GM12864 (cell line): ENCODE measurements around the gene WDR54.

ENCODE experiments used
- DNase-seq: peaks from one replicate; pipeline ENCODE4 v3.0.0-alpha.2; 2011; ENCODE audit warnings: low read depth
- H3K4me3 ChIP-seq: 2 replicates; pipeline ENCODE4 v1.5.1; 2011; ENCODE audit warnings: mild to moderate bottlenecking, low read depth, low read length, control low read depth
- TF ChIP-seq, protein P1 (sequence below): IDR thresholded peaks from 2 replicates; pipeline ENCODE4 v1.5.1; 2011; ENCODE audit warnings: low read depth, mild to moderate bottlenecking, moderate library complexity, low read length, control low read depth, inconsistent platforms; ENCODE audit errors: missing control alignments

The WDR54 gene

DNA sequence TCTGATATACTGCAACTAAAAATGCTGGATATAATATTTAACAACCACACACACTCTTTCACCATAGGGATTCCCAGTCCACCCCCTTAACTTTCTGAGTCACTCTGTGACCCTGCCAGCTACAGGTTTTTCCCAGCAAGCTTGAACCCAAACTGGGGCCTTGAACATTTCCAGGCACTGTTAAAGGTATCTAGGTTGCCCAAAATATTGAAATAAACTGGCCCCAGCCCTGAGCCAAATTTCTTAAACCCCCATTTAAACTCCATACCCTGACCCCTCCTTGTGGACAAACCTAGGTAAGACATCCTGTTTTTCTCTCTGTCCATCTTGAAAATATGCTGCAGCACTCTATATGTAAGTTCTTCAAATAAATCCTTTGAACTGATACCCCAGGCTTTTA, 21.7 kb upstream of the WDR54 start:
- TF ChIP-seq, protein P1, sequence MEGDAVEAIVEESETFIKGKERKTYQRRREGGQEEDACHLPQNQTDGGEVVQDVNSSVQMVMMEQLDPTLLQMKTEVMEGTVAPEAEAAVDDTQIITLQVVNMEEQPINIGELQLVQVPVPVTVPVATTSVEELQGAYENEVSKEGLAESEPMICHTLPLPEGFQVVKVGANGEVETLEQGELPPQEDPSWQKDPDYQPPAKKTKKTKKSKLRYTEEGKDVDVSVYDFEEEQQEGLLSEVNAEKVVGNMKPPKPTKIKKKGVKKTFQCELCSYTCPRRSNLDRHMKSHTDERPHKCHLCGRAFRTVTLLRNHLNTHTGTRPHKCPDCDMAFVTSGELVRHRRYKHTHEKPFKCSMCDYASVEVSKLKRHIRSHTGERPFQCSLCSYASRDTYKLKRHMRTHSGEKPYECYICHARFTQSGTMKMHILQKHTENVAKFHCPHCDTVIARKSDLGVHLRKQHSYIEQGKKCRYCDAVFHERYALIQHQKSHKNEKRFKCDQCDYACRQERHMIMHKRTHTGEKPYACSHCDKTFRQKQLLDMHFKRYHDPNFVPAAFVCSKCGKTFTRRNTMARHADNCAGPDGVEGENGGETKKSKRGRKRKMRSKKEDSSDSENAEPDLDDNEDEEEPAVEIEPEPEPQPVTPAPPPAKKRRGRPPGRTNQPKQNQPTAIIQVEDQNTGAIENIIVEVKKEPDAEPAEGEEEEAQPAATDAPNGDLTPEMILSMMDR, result peak; percentile 70
- no peak overlapping the region for H3K4me3 ChIP-seq
- DNase-seq, result no peak

DNA sequence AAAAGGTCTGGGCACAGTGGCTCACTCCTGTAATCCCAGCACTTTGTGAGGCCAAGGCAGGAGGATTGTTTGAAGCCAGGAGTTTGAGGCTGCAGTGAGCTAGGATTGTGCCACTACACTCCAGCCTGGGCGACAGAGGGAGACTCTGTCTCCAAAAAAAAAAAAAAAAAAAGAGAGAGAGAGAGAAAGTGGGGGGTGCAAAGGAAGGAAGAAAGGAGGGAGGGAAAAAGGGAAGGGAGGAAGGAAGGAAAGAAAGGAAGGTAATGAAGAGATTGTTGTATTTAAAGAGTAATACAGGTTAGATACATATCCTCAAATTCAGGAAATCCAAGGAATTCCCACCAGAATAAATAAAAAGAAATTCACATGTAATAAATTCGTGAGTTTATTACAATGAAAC, 19.6 kb upstream of the WDR54 start:
- TF ChIP-seq, protein P1, result no peak
- no peak overlapping the region for H3K4me3 ChIP-seq
- DNase-seq, result no peak

DNA sequence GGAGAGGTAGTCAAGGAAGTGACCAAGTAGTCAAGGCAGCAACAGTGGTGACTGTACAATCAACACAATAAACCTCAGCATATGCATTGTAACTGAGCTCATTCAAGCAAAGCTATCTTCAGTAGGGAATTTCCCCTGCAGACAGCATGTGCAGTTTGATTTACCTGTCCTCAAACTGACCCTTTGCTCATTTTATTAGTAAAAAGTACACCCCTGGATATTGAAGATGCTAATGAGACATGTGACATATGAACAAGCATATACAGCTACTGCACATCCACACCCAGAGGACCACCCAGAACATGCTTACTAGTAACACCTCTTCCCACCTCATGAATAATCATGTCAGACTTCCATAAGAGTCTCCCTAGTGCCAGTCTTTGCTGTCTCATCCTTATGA, 15.5 kb upstream of the WDR54 start:
- TF ChIP-seq, protein P1, result no peak
- no peak for DNase-seq

DNA sequence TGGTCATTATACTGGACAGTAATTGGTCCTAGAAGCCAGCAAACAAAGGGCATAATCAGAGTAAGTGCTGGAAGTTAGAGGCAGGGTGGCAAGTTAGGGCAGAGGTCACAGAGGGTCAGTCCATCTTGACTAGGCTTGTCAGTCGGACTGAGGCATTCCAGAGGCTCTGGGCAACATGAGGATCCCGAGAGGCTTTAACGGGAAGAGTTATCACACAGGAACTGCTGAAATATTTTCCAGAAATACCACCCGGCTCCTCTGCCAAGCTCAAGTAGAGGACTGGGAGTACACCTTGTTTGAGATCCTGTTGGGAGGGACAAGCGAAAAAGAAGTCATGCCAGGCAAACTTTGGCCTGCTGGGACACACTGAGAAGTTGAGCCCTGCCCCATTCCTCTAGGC, 13.8 kb upstream of the WDR54 start:
- no peak for DNase-seq
- TF ChIP-seq, protein P1, result no peak

More for the DNA sequence above, 15.5 kb upstream of the WDR54 start:
- H3K4me3 ChIP-seq, result no peak overlapping the region

DNA sequence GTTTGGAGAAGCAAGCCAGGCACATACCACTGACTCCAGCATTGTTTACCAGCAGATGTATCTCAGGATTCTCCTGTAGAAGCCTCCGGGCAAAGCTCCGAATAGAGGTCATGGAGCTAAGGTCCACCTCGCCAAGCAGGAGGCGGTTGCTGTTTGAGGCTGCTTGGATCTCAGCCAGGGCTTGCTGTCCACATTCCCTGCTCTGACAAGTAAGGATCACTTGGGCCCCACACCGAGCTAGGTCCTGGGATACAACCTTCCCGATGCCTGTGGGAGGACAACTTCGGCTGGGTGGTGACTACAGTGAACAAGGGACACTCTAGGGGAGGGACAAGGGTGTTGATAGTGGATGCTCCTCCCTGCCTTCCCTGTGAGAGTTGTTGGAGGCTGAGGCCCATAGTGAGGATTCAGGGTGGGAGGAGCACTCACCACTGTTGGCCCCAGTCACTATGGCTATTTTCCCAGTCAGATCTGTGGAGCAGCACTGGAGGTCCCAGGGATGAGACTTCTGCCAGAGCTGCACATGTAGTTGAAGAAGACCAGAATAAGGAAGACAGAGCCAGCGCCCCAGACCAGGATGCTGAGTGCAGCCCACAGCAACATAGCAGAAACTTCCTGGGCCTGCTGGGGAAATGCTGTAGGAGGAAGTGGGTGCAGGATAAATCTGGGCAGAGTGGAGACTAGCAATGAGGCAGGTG, 8.4 kb upstream of the WDR54 start:
- no peak for DNase-seq
- TF ChIP-seq, protein P1, result no peak
- H3K4me3 ChIP-seq, result no peak overlapping the region

More for the DNA sequence above, 13.8 kb upstream of the WDR54 start:
- H3K4me3 ChIP-seq, result no peak overlapping the region

DNA sequence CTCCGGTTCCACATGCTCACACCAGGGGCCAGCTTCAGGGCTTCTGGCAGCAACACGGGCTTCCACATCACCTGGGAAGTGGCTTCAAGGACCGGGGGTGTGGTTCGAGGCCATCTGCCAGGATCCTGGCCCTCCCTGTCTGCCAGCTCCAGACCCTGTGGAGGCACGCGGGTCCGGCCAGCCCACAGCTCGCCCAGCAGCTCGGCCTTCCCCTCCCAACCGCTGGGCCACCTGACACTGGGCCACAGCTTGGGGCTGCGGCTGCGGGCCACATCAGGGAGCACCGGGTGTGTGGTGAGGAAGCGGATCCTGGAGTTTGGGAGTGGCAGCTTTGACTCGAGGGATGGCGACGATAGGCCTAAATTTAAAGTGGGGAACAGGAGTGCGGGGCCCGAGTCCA, 7.1 kb upstream of the WDR54 start:
- TF ChIP-seq, protein P1, result no peak
- peak overlapping the region; percentile 55; the same call in 1 of the 2 replicates for H3K4me3 ChIP-seq
- no peak for DNase-seq
